ENCODE results near the gene RNF149. TPM values are rescaled to one million over a fixed set of nuclear protein-coding genes. Genes with fewer than 3 reads are reported as not detected.
"Not testable (repeated sequence)": the region's sequence is repeated elsewhere in the genome, so short reads cannot be mapped to it uniquely, and the experiment has no call there.

RNF149 gene
- total and polyA plus RNA-seq, 9 donors, result 20.3 to 62.5 (median 45.3) TPM

- no peak overlapping the region for H3K4me3 ChIP-seq
- WGBS, 3 donors, result 78 to 91% (median 90%) methylated on average over 1 of the region's 1 CpG
- intact Hi-C loops (cut with DNase I), result no loop called here
- no peaks in the 10 kb centered on the region for H3K36me3 ChIP-seq
- no peaks in the 10 kb centered on the region for H3K9me3 ChIP-seq
- TF ChIP-seq EP300 (IDR thresholded peaks at IDR 0.05), result no peak
- TF ChIP-seq POLR2A (IDR thresholded peaks at IDR 0.05), result no peak
- no peak for TF ChIP-seq CTCF (IDR thresholded peaks at IDR 0.05)
- H3K27me3 ChIP-seq, result no peaks in the 10 kb centered on the region
- H3K27ac ChIP-seq, result no peak overlapping the region
- no peaks in the 10 kb centered on the region for H3K4me1 ChIP-seq (ENCODE audit: insufficient read depth)
- no peak for DNase-seq
Measured at GRCh38 chr2:101325425-101325824, 16.9 kb upstream of the RNF149 start.

DNA sequence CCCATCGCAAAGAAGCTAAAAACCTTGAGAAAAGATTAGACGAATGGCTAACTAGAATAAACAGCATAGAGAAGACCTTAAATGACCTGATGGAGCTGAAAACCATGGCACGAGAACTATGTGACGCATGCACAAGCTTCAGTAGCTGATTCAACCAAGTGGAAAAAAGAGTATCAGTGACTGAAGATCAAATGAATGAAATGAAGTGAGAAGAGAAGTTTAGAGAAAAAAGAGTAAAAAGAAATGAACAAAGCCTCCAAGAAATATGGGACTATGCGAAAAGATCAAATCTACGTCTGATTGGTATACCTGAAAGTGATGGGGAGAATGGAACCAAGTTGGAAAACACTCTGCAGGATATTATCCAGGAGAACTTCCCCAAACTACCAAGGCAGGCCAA lies 8.1 kb upstream of the RNF149 start:
- intact Hi-C loops (cut with DNase I); H3K27me3 ChIP-seq; H3K9me3 ChIP-seq; H3K27ac ChIP-seq; H3K36me3 ChIP-seq; H3K4me3 ChIP-seq; DNase-seq; H3K4me1 ChIP-seq (ENCODE audit: insufficient read depth): not testable (repeated sequence)
- 90 to 93% (median 92%) methylated on average over 6 of the region's 6 CpGs for WGBS, 3 donors

- intact Hi-C loops (cut with DNase I), result no loop called here
- Histone ChIP-seq H3K4me1 (ENCODE audit: insufficient read depth) (peaks cover 1% of the 10 kb centered on the region), H3K27me3 (no peaks in the 10 kb centered on the region), H3K27ac (no peak overlapping the region), H3K4me3 (no peak overlapping the region), H3K36me3 (no peaks in the 10 kb centered on the region), H3K9me3 (no peaks in the 10 kb centered on the region)
- WGBS, 3 donors, result 70 to 77% (median 74%) methylated on average over 3 of the region's 3 CpGs
- no peak for TF ChIP-seq CTCF (IDR thresholded peaks at IDR 0.05)
- no peak for TF ChIP-seq POLR2A (IDR thresholded peaks at IDR 0.05)
- no peak for TF ChIP-seq EP300 (IDR thresholded peaks at IDR 0.05)
- no peak for DNase-seq
Measured at GRCh38 chr2:101311696-101312017, 3.2 kb upstream of the RNF149 start.

GRCh38 chr2:101310834-101311695 lies 2.6 kb upstream of the RNF149 start:
- intact Hi-C loops (cut with DNase I), result no loop called here
- Histone ChIP-seq H3K9me3 (no peaks in the 10 kb centered on the region), H3K4me1 (ENCODE audit: insufficient read depth) (peaks cover 5% of the 10 kb centered on the region), H3K4me3 (no peak overlapping the region), H3K27me3 (no peaks in the 10 kb centered on the region), H3K36me3 (no peaks in the 10 kb centered on the region), H3K27ac (no peak overlapping the region)
- no peak for DNase-seq
- TF ChIP-seq CTCF (IDR thresholded peaks at IDR 0.05) (no peak), EP300 (IDR thresholded peaks at IDR 0.05) (no peak), POLR2A (IDR thresholded peaks at IDR 0.05) (no peak)
- 78 to 81% (median 81%) methylated on average over 7 of the region's 7 CpGs for WGBS, 3 donors

GRCh38 chr2:101310090-101310833 lies 1.8 kb upstream of the RNF149 start:
- Histone ChIP-seq H3K36me3 (no peaks in the 10 kb centered on the region), H3K4me3 (no peak overlapping the region), H3K9me3 (no peaks in the 10 kb centered on the region), H3K4me1 (ENCODE audit: insufficient read depth) (peaks cover 9% of the 10 kb centered on the region), H3K27me3 (no peaks in the 10 kb centered on the region), H3K27ac (no peak overlapping the region)
- DNase-seq, result no peak
- TF ChIP-seq CTCF (IDR thresholded peaks at IDR 0.05), result no peak
- 85 to 89% (median 85%) methylated on average over 10 of the region's 10 CpGs for WGBS, 3 donors
- intact Hi-C loops (cut with DNase I), result no loop called here

All from ovary (tissue), 9 donors.